ENCODE measurements around the gene PANK2. TPM values are rescaled to one million over a fixed set of nuclear protein-coding genes. Genes with fewer than 3 reads are reported as not detected.

Gene PANK2
- total RNA-seq, 1 donor, result 57.2 TPM

DNA sequence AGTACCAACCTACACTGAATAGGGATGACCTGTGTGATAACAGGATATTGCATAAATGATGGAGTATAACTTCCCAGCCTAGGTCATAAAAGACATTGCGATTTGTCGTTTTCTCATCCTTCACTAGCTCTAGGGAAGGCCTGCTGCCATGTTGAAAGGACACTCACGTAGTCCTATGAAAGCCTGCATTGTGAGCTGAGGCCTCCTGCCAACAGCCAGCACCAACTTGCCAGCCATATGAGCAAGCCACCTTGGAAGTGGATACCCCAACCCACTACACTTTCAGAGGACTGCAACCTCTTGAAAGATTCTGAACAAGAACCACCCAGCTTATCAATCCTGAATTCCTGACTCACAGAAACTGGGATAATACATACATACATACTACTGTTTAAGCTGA is 3.5 kb upstream of the PANK2 start:
- H3K4me2 ChIP-seq (ENCODE audit: insufficient read depth, low read length), result no peak overlapping the region
- peaks cover 9% of the 10 kb centered on the region for H4K20me1 ChIP-seq (ENCODE audit: insufficient read depth, low read length)
- TF ChIP-seq CTCF (IDR thresholded peaks at IDR 0.05; ENCODE audit: extremely low read depth, low read depth, low read length), result no peak
- no peak overlapping the region for H2AFZ ChIP-seq (ENCODE audit: low read length)
- H3K27me3 ChIP-seq (ENCODE audit: insufficient read depth, low read length), result no peaks in the 10 kb centered on the region
- H3K4me3 ChIP-seq (ENCODE audit: insufficient read depth, low read length), result no peak overlapping the region
- H3K36me3 ChIP-seq (ENCODE audit: insufficient read depth, low read length), result no peaks in the 10 kb centered on the region
- no peaks in the 10 kb centered on the region for H3K9me3 ChIP-seq (ENCODE audit: low read depth, low read length)
- no peak overlapping the region for H3K27ac ChIP-seq (ENCODE audit: low read depth, low read length)
- peaks cover 8% of the 10 kb centered on the region for H3K4me1 ChIP-seq (ENCODE audit: insufficient read depth, low read length)
- peaks cover 32% of the 10 kb centered on the region for H3K79me2 ChIP-seq (ENCODE audit: insufficient read depth, low read length)
- no peak for DNase-seq (ENCODE audit: insufficient read length, low spot score, missing footprints)

GRCh38 chr20:3887876-3888620 is 1.1 kb upstream of the PANK2 start:
- no peaks in the 10 kb centered on the region for H3K9me3 ChIP-seq (ENCODE audit: low read depth, low read length)
- H2AFZ ChIP-seq (ENCODE audit: low read length), result peak overlapping the region; percentile 45
- DNase-seq (ENCODE audit: insufficient read length, low spot score, missing footprints), result peak; percentile 93
- H3K27me3 ChIP-seq (ENCODE audit: insufficient read depth, low read length), result no peaks in the 10 kb centered on the region
- peak overlapping the region; percentile 80 for H3K4me3 ChIP-seq (ENCODE audit: insufficient read depth, low read length)
- peaks cover 55% of the 10 kb centered on the region for H3K79me2 ChIP-seq (ENCODE audit: insufficient read depth, low read length)
- no peak for TF ChIP-seq CTCF (IDR thresholded peaks at IDR 0.05; ENCODE audit: extremely low read depth, low read depth, low read length)
- peaks cover 32% of the 10 kb centered on the region for H3K4me1 ChIP-seq (ENCODE audit: insufficient read depth, low read length)
- H3K36me3 ChIP-seq (ENCODE audit: insufficient read depth, low read length), result peaks cover 7% of the 10 kb centered on the region
- peak overlapping the region; percentile 87 for H3K4me2 ChIP-seq (ENCODE audit: insufficient read depth, low read length)
- peaks cover 31% of the 10 kb centered on the region for H4K20me1 ChIP-seq (ENCODE audit: insufficient read depth, low read length)
- peak overlapping the region; percentile 77 for H3K27ac ChIP-seq (ENCODE audit: low read depth, low read length)

DNA sequence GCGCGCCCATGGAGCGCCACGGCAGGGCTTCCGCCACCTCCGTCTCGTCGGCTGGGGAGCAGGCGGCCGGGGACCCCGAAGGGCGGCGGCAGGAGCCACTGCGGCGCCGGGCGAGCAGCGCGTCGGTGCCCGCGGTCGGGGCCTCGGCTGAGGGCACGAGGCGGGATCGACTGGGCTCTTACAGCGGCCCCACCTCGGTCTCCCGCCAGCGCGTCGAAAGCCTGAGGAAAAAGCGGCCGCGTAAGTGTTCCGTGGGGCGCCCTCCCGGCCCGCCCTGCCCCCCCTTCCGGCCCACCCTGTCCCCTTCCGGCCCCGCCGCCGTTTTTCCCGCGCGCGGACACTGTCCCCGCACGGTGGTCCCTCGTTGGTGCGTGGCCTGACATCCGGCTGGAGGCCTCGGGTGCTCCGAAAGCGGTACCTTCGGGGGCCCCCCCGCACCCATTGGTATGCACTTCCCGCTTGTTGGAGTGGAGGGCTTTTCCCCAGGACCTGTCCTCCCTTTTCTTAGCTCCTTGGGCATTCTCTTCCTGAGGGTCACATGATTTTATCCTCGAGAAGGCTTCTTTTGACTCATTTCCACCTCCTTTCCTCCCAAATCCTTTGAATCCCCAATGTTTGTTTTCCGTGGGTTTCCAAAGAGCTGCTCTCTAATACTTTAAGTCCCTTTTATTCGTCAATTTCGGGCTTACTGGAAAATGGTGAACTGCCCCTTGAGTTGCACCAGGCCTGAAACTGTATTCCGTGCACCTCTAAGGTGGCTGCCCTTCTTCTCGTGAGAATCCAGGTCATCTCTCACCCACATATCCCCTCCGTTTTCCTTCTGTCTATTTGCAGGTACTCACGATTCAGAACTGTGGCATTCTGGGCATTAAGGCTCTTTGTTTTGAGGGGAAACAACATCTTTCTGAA is 556 bp downstream of the PANK2 start:
- peaks cover 46% of the 10 kb centered on the region for H4K20me1 ChIP-seq (ENCODE audit: insufficient read depth, low read length)

More for the DNA sequence above, 556 bp downstream of the PANK2 start:
- TF ChIP-seq CTCF (IDR thresholded peaks at IDR 0.05; ENCODE audit: extremely low read depth, low read depth, low read length), result no peak
- peaks cover 39% of the 10 kb centered on the region for H3K4me1 ChIP-seq (ENCODE audit: insufficient read depth, low read length)
- peak overlapping the region; percentile 93 for H3K4me2 ChIP-seq (ENCODE audit: insufficient read depth, low read length)
- peak; percentile 47 for DNase-seq (ENCODE audit: insufficient read length, low spot score, missing footprints)
- peaks cover 72% of the 10 kb centered on the region for H3K79me2 ChIP-seq (ENCODE audit: insufficient read depth, low read length)
- H3K9me3 ChIP-seq (ENCODE audit: low read depth, low read length), result no peaks in the 10 kb centered on the region
- H3K27me3 ChIP-seq (ENCODE audit: insufficient read depth, low read length), result no peaks in the 10 kb centered on the region
- H3K36me3 ChIP-seq (ENCODE audit: insufficient read depth, low read length), result peaks cover 7% of the 10 kb centered on the region
- H2AFZ ChIP-seq (ENCODE audit: low read length), result no peak overlapping the region
- peak overlapping the region; percentile 80 for H3K4me3 ChIP-seq (ENCODE audit: insufficient read depth, low read length)
- peak overlapping the region; percentile 74 for H3K27ac ChIP-seq (ENCODE audit: low read depth, low read length)
